Measurements from ENCODE around the gene CDAN1.

GRCh38 chr15:42691308-42691707 lies 45.6 kb downstream of the CDAN1 start:
- TF ChIP-seq CTCF (conservative IDR thresholded peaks at IDR 0.05; ENCODE audit: low read length) (no peak), EZH2phosphoT487 (IDR thresholded peaks at IDR 0.05; ENCODE audit: borderline replicate concordance) (no peak)
